ENCODE results near the gene OTUB2.

GRCh38 chr14:93997916-93998870, 27.9 kb upstream of the OTUB2 start:
- TF ChIP-seq CTCF (IDR thresholded peaks at IDR 0.05; ENCODE audit: low read depth, low read length): no peak
- no peak for TF ChIP-seq EZH2phosphoT487 (IDR thresholded peaks at IDR 0.05; ENCODE audit: low read depth)
